H1 (cell line): ENCODE measurements around the gene RRAS2. TPM values are rescaled to one million over a fixed set of nuclear protein-coding genes. Genes with fewer than 3 reads are reported as not detected.

Source experiments
- CTCF ChIA-PET: fragments of 300-600 bp; sonication (Branson Sonifier 250); formaldehyde crosslinking; loops from one replicate; lab custom pipeline; 2021; ENCODE audit not compliant: partially characterized antibody; lab: Charles Lee
- POLR2A ChIA-PET: fragments of 300-600 bp; sonication (Branson Sonifier 250); formaldehyde crosslinking; loops from one replicate; lab custom pipeline; 2021; ENCODE audit warnings: inconsistent platforms; ENCODE audit not compliant: partially characterized antibody; lab: Charles Lee
- DNase-seq, 2 experiments: peaks; one replicate each; pipeline versions ENCODE4 v3.0.0 to v3.0.0-alpha.2; 2010 to 2022; ENCODE audit warnings: low spot score in 2 of 2, low read depth in 1 of 2, mixed read lengths in 1 of 2
- FAIRE-seq: peaks from 2 replicates; lab custom pipeline; 2011; peaks lifted over from hg19 to GRCh38; lab: Jason Lieb, UNC
- H2AFZ ChIP-seq: 2 replicates; pipeline ENCODE4 v1.8.1; 2012; ENCODE audit warnings: low read length, inconsistent platforms
- H2AK5ac ChIP-seq: 2 replicates; pipeline ENCODE4 v1.6.1; 2013; ENCODE audit warnings: low read depth, low read length
- H2BK120ac ChIP-seq: replicated peaks from 2 replicates; pipeline ENCODE3; 2013; ENCODE audit warnings: low read depth, low read length, inconsistent platforms
- H2BK12ac ChIP-seq: 2 replicates; pipeline ENCODE4 v1.6.1; 2013; ENCODE audit warnings: low read depth, low read length
- H2BK15ac ChIP-seq: 2 replicates; pipeline ENCODE4 v1.6.1; 2013; ENCODE audit warnings: low read length
- H2BK20ac ChIP-seq: 2 replicates; pipeline ENCODE4 v1.6.1; 2013; ENCODE audit warnings: low read length
- H2BK5ac ChIP-seq: 2 replicates; pipeline ENCODE4 v1.6.1; 2013; ENCODE audit warnings: low read depth, low read length
- H3K14ac ChIP-seq: 2 replicates; pipeline ENCODE4 v1.6.1; 2013; ENCODE audit warnings: inconsistent platforms; ENCODE audit not compliant: insufficient read length
- H3K18ac ChIP-seq: 2 replicates; pipeline ENCODE4 v1.6.1; 2013; ENCODE audit warnings: low read length; ENCODE audit errors: extremely low read depth
- H3K23ac ChIP-seq: 2 replicates; pipeline ENCODE4 v1.6.1; 2013; ENCODE audit warnings: inconsistent platforms; ENCODE audit not compliant: insufficient read length
- H3K23me2 ChIP-seq: 2 replicates; pipeline ENCODE4 v1.6.1; 2013; ENCODE audit warnings: low read depth, low read length
- H3K27ac ChIP-seq: 2 replicates; pipeline ENCODE4 v1.6.1; 2011; ENCODE audit warnings: low read depth, low read length, inconsistent platforms
- H3K27me3 ChIP-seq, 4 experiments: replicated peaks in 1 of 4; 1 replicate in 1 of 4; 2 replicates in 3 of 4; pipeline versions ENCODE4 v1.6.1 to v1.8.1; 2011 to 2013; ENCODE audit warnings: low read length in 3 of 4, mild to moderate bottlenecking in 3 of 4, inconsistent platforms in 2 of 4, mixed read lengths in 2 of 4, moderate library complexity in 1 of 4; ENCODE audit not compliant: control insufficient read depth in 3 of 4, insufficient read depth in 3 of 4; ENCODE audit errors: extremely low read depth in 1 of 4
- H3K36me3 ChIP-seq, 4 experiments: 2 replicates each; pipeline versions ENCODE4 v1.6.1 to v1.8.1; 2011 to 2013; ENCODE audit warnings: mild to moderate bottlenecking in 4 of 4, low read length in 3 of 4, moderate library complexity in 2 of 4, control low read depth in 1 of 4, inconsistent platforms in 1 of 4; ENCODE audit not compliant: insufficient read depth in 4 of 4, control insufficient read depth in 2 of 4
- H3K4ac ChIP-seq: replicated peaks from 2 replicates; pipeline ENCODE3; 2013; ENCODE audit warnings: low read length, low read depth, mixed read lengths, inconsistent platforms; ENCODE audit not compliant: insufficient read length
- H3K4me1 ChIP-seq, 4 experiments: replicated peaks in 1 of 4; 1 replicate in 1 of 4; 2 replicates in 3 of 4; pipeline versions ENCODE4 v1.6.1 to v1.8.1; 2011 to 2013; ENCODE audit warnings: low read length in 3 of 4, inconsistent platforms in 2 of 4, mixed read lengths in 1 of 4; ENCODE audit not compliant: insufficient read depth in 4 of 4, control insufficient read depth in 3 of 4
- H3K4me2 ChIP-seq, 2 experiments: 2 replicates each; pipeline versions ENCODE4 v1.6.1 to v1.8.1; 2011 to 2013; ENCODE audit warnings: low read depth in 2 of 2, low read length in 2 of 2, control low read depth in 1 of 2, inconsistent platforms in 1 of 2, mild to moderate bottlenecking in 1 of 2; ENCODE audit not compliant: insufficient read depth in 1 of 2
- H3K4me3 ChIP-seq, 4 experiments: fragments of 200-600, 300-600 bp in 1 of 4; sonication (generic), shearing (Covaris generic), sonication (Bioruptor Twin) in 1 of 4; 2 replicates each; pipeline versions ENCODE4 v1.5.1 to v1.8.1; 2011 to 2016; ENCODE audit warnings: low read length in 4 of 4, low read depth in 3 of 4, control low read depth in 2 of 4, inconsistent platforms in 2 of 4, mild to moderate bottlenecking in 2 of 4, mixed read lengths in 1 of 4, moderate library complexity in 1 of 4; ENCODE audit not compliant: insufficient read depth in 2 of 4; ENCODE audit errors: extremely low read depth in 1 of 4
- H3K56ac ChIP-seq: replicated peaks from 2 replicates; pipeline ENCODE3; 2013; ENCODE audit warnings: low read depth, mild to moderate bottlenecking, mixed read lengths, low read length, inconsistent platforms; ENCODE audit not compliant: insufficient read length
- H3K79me1 ChIP-seq: 2 replicates; pipeline ENCODE4 v1.6.1; 2013; ENCODE audit warnings: low read depth, low read length, control low read depth
- H3K79me2 ChIP-seq, 2 experiments: 2 replicates each; pipeline versions ENCODE4 v1.6.1 to v1.8.1; 2012 to 2013; ENCODE audit warnings: low read length in 2 of 2, mild to moderate bottlenecking in 2 of 2, inconsistent platforms in 1 of 2; ENCODE audit not compliant: insufficient read depth in 2 of 2, control insufficient read depth in 1 of 2
- H3K9ac ChIP-seq, 4 experiments: replicated peaks in 1 of 4; 1 replicate in 1 of 4; 2 replicates in 3 of 4; pipeline versions ENCODE4 v1.6.1 to v1.8.1; 2011 to 2013; ENCODE audit warnings: low read depth in 3 of 4, low read length in 3 of 4, control low read depth in 2 of 4, mild to moderate bottlenecking in 2 of 4, moderate library complexity in 2 of 4, inconsistent platforms in 1 of 4; ENCODE audit errors: extremely low read depth in 1 of 4
- H3K9me3 ChIP-seq, 2 experiments: 2 replicates each; pipeline versions ENCODE4 v1.6.1 to v1.8.1; 2012 to 2013; ENCODE audit warnings: mild to moderate bottlenecking in 2 of 2, moderate library complexity in 2 of 2, control low read depth in 1 of 2, inconsistent platforms in 1 of 2, low read depth in 1 of 2, low read length in 1 of 2, mixed read lengths in 1 of 2; ENCODE audit not compliant: insufficient read depth in 2 of 2
- H4K20me1 ChIP-seq, 2 experiments: replicated peaks in 1 of 2; 2 replicates each; pipeline versions ENCODE3 to v1.8.1; 2011 to 2013; ENCODE audit warnings: inconsistent platforms in 2 of 2, low read length in 2 of 2, mild to moderate bottlenecking in 1 of 2; ENCODE audit not compliant: insufficient read depth in 2 of 2, control insufficient read depth in 1 of 2
- H4K5ac ChIP-seq: 2 replicates; pipeline ENCODE4 v1.6.1; 2013; ENCODE audit warnings: low read length, low read depth, mixed read lengths, inconsistent platforms; ENCODE audit not compliant: insufficient read length
- H4K8ac ChIP-seq: 2 replicates; pipeline ENCODE4 v1.8.0; 2013; ENCODE audit warnings: mild to moderate bottlenecking, moderate library complexity, low read length, inconsistent platforms; ENCODE audit not compliant: insufficient read depth; ENCODE audit errors: extremely low read depth
- H4K91ac ChIP-seq: replicated peaks from 2 replicates; pipeline ENCODE3; 2013; ENCODE audit warnings: low read length, mixed read lengths, inconsistent platforms; ENCODE audit not compliant: insufficient read length
- BCL11A ChIP-seq, 2 experiments: IDR thresholded peaks; one replicate each; pipeline ENCODE4 v1.6.1; 2011; ENCODE audit warnings: low read depth in 2 of 2, low read length in 2 of 2, mild to moderate bottlenecking in 2 of 2
- CHD1 ChIP-seq: IDR thresholded peaks from 2 replicates; pipeline ENCODE4 v1.6.1; 2012; ENCODE audit warnings: low read depth, low read length, improper control_type of control experiment
- CHD2 ChIP-seq: IDR thresholded peaks from 2 replicates; pipeline ENCODE4 v1.6.1; 2012; ENCODE audit warnings: low read length, improper control_type of control experiment
- EGR1 ChIP-seq: IDR thresholded peaks from 2 replicates; pipeline ENCODE4 v1.6.1; 2011; ENCODE audit warnings: low read depth, low read length, borderline replicate concordance
- JUN ChIP-seq: IDR thresholded peaks from 2 replicates; pipeline ENCODE4 v1.6.1; 2011; ENCODE audit warnings: low read depth, mild to moderate bottlenecking, improper control_type of control experiment, low read length
- KDM1A ChIP-seq: fragments of 200-600, 300-600 bp; sonication (generic); IDR thresholded peaks from 2 replicates; pipeline ENCODE4 v1.7.1; 2016; ENCODE audit warnings: mild to moderate bottlenecking, low read length, borderline replicate concordance
- MAX ChIP-seq: IDR thresholded peaks from 2 replicates; pipeline ENCODE4 v1.6.1; 2012; ENCODE audit warnings: inconsistent platforms
- NANOG ChIP-seq: IDR thresholded peaks from 2 replicates; pipeline ENCODE4 v1.6.1; 2011; ENCODE audit warnings: low read length, low read depth, mild to moderate bottlenecking, inconsistent platforms; ENCODE audit not compliant: insufficient read depth, poor library complexity, severe bottlenecking
- POLR2AphosphoS5 ChIP-seq: IDR thresholded peaks from 2 replicates; pipeline ENCODE4 v1.6.1; 2011; ENCODE audit warnings: low read depth, low read length
- RAD21 ChIP-seq, 2 experiments: IDR thresholded peaks in 1 of 2; conservative IDR thresholded peaks in 1 of 2; 2 replicates each; pipeline ENCODE4 v1.6.1; 2011; ENCODE audit warnings: low read depth in 2 of 2, low read length in 2 of 2, improper control_type of control experiment in 1 of 2, inconsistent platforms in 1 of 2, mild to moderate bottlenecking in 1 of 2, moderate library complexity in 1 of 2
- RBBP5 ChIP-seq: IDR thresholded peaks from 2 replicates; pipeline ENCODE4 v1.7.1; 2012; ENCODE audit warnings: low read depth, mild to moderate bottlenecking, inconsistent platforms, low read length, moderate library complexity, borderline replicate concordance
- SP1 ChIP-seq: IDR thresholded peaks from 2 replicates; pipeline ENCODE4 v1.6.1; 2011; ENCODE audit warnings: low read depth, low read length
- SUZ12 ChIP-seq: fragments of 200-600 bp; sonication (generic); IDR thresholded peaks from 2 replicates; pipeline ENCODE4 v1.6.1; 2012; ENCODE audit warnings: mild to moderate bottlenecking, inconsistent platforms, low read length, moderate library complexity, mixed read lengths
- WGBS, 2 experiments: shearing (Covaris generic) in 1 of 2; methylation state at CpG; one replicate each; pipeline versions ENCODE4 v1.1.6 to v1.1.7; 2013 to 2015; ENCODE audit warnings: low lambda C conversion rate in 2 of 2, mixed read lengths in 2 of 2, inconsistent platforms in 1 of 2, low coverage in 1 of 2, missing lambda C conversion rate in 1 of 2; ENCODE audit not compliant: insufficient replicate concordance in 2 of 2, insufficient coverage in 1 of 2, insufficient read length in 1 of 2; ENCODE audit errors: extremely low coverage in 1 of 2, missing lambda C conversion rate in 1 of 2; 5-methylcytosine and 5-hydroxymethylcytosine counted together
- polyA plus RNA-seq, 7 experiments: library from polyadenylated mRNA; depleted of rRNA in 3 of 7; stranded (reverse) in 5 of 7; unstranded in 2 of 7; fragments of >200 nt in 5 of 7; fragments of 200-250 nt in 2 of 7; gene quantifications; 1 replicate in 5 of 7; 2 replicates in 1 of 7; 4 replicates in 1 of 7; pipeline versions ENCODE4 v1.2.1 to v1.2.3, GENCODE V29; 2011 to 2013; ENCODE audit warnings: missing spikeins in 2 of 7, mixed read lengths in 2 of 7
- total RNA-seq: library from RNA; stranded (reverse); fragmentation: NEBNext Ultra II Directional; extraction: Animal tissue kit (Norgen Biotek cat#: 25700); gene quantifications from 2 replicates; pipeline ENCODE4 v1.2.1, GENCODE V29; 2021

Gene RRAS2
- total and polyA plus RNA-seq, 2 of the 8 experiments (the other 6 are each of a cell fraction or from before 2014, with no cell fraction given), result 72.3 to 234 TPM

GRCh38 chr11:14312736-14313438 is 46.1 kb downstream of the RRAS2 start:
- no peak overlapping the region for H2BK120ac ChIP-seq
- no peaks in the 10 kb centered on the region for H3K27me3 ChIP-seq
- DNase-seq (no peak), FAIRE-seq (no peak)
- H3K36me3 ChIP-seq, result no peaks in the 10 kb centered on the region
- H3K56ac ChIP-seq, result no peak overlapping the region
- no peak overlapping the region for H3K4me3 ChIP-seq
- peaks cover 5% of the 10 kb centered on the region; the same call in 1 of the 2 replicates for H3K79me1 ChIP-seq
- no peak overlapping the region for H4K8ac ChIP-seq
- no peak overlapping the region for H3K4ac ChIP-seq
- POLR2A ChIA-PET, result interaction anchor here (1.0 to 3.1 kb wide), 6 partner anchors 8 to 45 kb away, joined by 3 to 8 read pairs (median 5); no protein-coding TSS in a partner anchor
- no peak overlapping the region for H3K18ac ChIP-seq
- H4K5ac ChIP-seq, result no peak overlapping the region
- no peak overlapping the region for H3K14ac ChIP-seq
- H3K4me1 ChIP-seq, result peaks cover 2 to 21% (median 10%) of the 10 kb centered on the region in 4 experiments
- H4K20me1 ChIP-seq, result peaks cover 15 to 21% of the 10 kb centered on the region in 2 experiments
- H2BK20ac ChIP-seq, result no peak overlapping the region
- H3K79me2 ChIP-seq, result peaks cover 24 to 98% of the 10 kb centered on the region in 2 experiments
- H2BK12ac ChIP-seq, result no peak overlapping the region
- no peak overlapping the region for H3K9ac ChIP-seq
- H2AFZ ChIP-seq, result no peak overlapping the region
- H3K4me2 ChIP-seq, result no peak overlapping the region
- no peak overlapping the region for H3K23ac ChIP-seq
- no peak overlapping the region for H2BK15ac ChIP-seq
- H2BK5ac ChIP-seq, result no peak overlapping the region
- CTCF ChIA-PET, result interaction anchor here (0.7 to 17.5 kb wide), 8 partner anchors 11 to 105 kb away, joined by 3 to 312 read pairs (median 4); no protein-coding TSS in a partner anchor
- H2AK5ac ChIP-seq, result no peak overlapping the region
- H3K27ac ChIP-seq, result no peak overlapping the region
- H3K9me3 ChIP-seq, result no peaks in the 10 kb centered on the region
- WGBS, 2 experiments, result 85% methylated on average over 4 of the region's 4 CpGs; no CpG with 5 or more reads in 1 of the 2 experiments
- H4K91ac ChIP-seq, result no peak overlapping the region
- H3K23me2 ChIP-seq, result no peaks in the 10 kb centered on the region
- TF ChIP-seq RBBP5 (no peak), SP1 (no peak), CHD2 (no peak), KDM1A (no peak), NANOG (no peak), BCL11A (IDR thresholded peaks at IDR 0.05; ENCODE audit: low read depth in 2 of 2, low read length in 2 of 2) (no peak), RAD21 (IDR thresholded peaks at IDR 0.05 in 1 of 2, conservative IDR thresholded peaks at IDR 0.05 in 1 of 2; ENCODE audit: low read depth in 2 of 2, low read length in 2 of 2) (no peak), SUZ12 (no peak), MAX (no peak), JUN (no peak), EGR1 (no peak), POLR2AphosphoS5 (no peak), CHD1 (no peak)
